ENCODE results near the gene ITM2B. TPM values are rescaled to one million over a fixed set of nuclear protein-coding genes. Genes with fewer than 3 reads are reported as not detected.

ITM2B gene
- total RNA-seq, 4 donors from 2014 or later = 107 to 209 (median 168) TPM

DNA sequence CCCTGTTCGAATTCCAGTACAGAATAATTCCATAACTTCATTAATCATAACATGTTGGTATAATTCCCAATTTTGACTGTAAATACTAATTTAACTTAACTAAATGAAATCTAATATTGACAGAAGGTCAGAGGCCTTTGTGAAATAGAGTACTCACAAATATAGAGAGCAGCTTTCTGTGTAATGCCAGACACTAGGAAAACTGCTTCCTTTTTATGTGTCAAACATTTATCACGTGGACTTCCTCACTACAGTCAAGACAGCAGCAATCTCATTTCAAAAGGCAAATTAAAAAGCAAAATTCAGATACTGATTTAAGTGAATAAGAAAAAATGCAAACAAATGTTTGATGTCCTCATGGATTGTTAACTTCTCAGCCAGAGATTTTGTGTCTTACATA lies 13.1 kb downstream of the ITM2B start:
- Histone ChIP-seq H3K9me3 (no peaks in the 10 kb centered on the region), H3K4me1 (peaks cover 54 to 60% of the 10 kb centered on the region in 2 donors), H3K27ac (no peak overlapping the region), H3K36me3 (no peaks in the 10 kb centered on the region), H3K4me3 (no peak overlapping the region), H3K27me3 (no peaks in the 10 kb centered on the region)
- in situ Hi-C loops (cut with MboI; ENCODE audit: low sequenced_read_pairs in 4 of 4) = no loop called here
- intact Hi-C loops (cut with DNase I; ENCODE audit: low total_unique reads) = no loop called here
- TF ChIP-seq CTCF (IDR thresholded peaks at IDR 0.05 in 4 of 5, conservative IDR thresholded peaks at IDR 0.05 in 1 of 5) (no peak), POLR2A (IDR thresholded peaks at IDR 0.05) (no peak)
- no peak for ATAC-seq
- no peak for DNase-seq

DNA sequence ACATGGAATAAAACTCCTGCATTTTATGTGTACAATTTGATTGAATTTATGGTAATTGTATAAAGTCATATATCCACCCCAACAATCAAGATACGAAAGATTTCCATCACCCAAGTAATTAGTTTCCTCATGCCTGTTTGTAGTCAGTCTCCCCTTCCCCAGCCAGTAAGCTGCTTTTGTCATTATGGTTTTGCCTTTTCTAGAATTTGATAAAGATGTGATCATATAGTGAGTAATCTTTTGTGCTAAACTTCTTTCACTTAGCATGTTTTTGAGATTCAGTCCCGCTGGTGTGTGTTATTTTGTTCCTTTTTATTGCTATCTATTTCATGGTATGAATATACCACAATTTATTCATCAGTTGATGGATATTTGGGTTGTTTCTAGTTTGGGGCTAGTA lies 16.0 kb downstream of the ITM2B start:
- Histone ChIP-seq H3K27me3 (no peaks in the 10 kb centered on the region), H3K9me3 (no peaks in the 10 kb centered on the region), H3K4me1 (peaks cover 58 to 60% of the 10 kb centered on the region in 2 donors), H3K27ac (no peak overlapping the region), H3K4me3 (no peak overlapping the region), H3K36me3 (peaks cover 0 to 2% of the 10 kb centered on the region in 2 donors)
- ATAC-seq = no peak
- no peak for DNase-seq
- in situ Hi-C loops (cut with MboI; ENCODE audit: low sequenced_read_pairs in 4 of 4) = no loop called here
- intact Hi-C loops (cut with DNase I; ENCODE audit: low total_unique reads) = no loop called here
- TF ChIP-seq CTCF (IDR thresholded peaks at IDR 0.05 in 4 of 5, conservative IDR thresholded peaks at IDR 0.05 in 1 of 5) (no peak), POLR2A (IDR thresholded peaks at IDR 0.05) (no peak)

DNA sequence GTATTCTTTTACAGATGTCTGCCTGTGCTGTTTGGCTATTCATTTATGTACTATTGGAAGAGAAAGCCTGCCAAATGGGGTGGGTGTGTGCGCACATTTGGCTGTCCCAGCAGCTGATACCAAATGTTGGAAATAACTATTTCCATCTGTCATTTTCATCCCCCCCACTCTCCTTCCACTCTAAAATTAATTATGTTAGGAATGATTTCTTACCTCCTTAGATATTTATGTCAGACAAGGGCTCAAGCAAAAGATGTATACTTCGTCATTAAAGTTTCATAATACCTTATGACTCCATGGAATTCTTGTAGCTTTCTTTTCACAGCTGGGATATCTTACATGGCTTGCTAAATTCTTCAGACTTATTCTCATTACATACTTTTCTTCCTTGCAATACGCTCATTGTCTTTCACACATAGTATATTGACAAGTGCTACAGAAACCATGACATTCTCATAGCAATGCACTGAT lies 18.6 kb downstream of the ITM2B start:
- intact Hi-C loops (cut with DNase I; ENCODE audit: low total_unique reads) (no loop called here), in situ Hi-C loops (cut with MboI; ENCODE audit: low sequenced_read_pairs in 4 of 4) (no loop called here)
- H3K27me3 ChIP-seq = no peaks in the 10 kb centered on the region
- peak overlapping the region; percentile 2 to 36 (median 24) for H3K27ac ChIP-seq
- H3K4me3 ChIP-seq = no peak overlapping the region
- ATAC-seq (no peak), DNase-seq (no peak)
- H3K9me3 ChIP-seq = no peaks in the 10 kb centered on the region
- H3K4me1 ChIP-seq = peaks cover 36 to 41% of the 10 kb centered on the region in 2 donors
- H3K36me3 ChIP-seq = peaks cover 0 to 28% of the 10 kb centered on the region in 2 donors
- TF ChIP-seq POLR2A (IDR thresholded peaks at IDR 0.05) = no peak
- no peak for TF ChIP-seq CTCF (IDR thresholded peaks at IDR 0.05 in 4 of 5, conservative IDR thresholded peaks at IDR 0.05 in 1 of 5)

DNA sequence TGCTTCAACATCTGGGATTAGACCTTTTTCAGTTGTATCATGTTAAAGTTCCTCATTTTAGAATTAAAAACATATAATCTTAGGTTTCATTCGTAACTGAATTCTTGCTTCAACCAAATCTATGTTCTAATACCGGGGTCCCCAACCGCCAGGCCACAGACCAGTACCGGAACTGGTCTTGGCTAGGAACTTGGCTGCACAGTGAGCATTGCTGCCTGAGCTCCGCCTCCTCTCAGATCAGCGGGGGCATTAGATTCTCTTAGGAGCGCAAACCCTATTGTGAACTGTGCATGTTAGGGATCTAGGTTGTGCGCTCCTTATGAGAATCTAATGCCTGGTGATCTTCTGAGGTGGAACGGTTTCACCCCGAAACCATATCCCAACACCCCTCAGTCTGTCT lies 19.2 kb downstream of the ITM2B start:
- ATAC-seq = no peak
- no peaks in the 10 kb centered on the region for H3K9me3 ChIP-seq
- TF ChIP-seq POLR2A (IDR thresholded peaks at IDR 0.05) (no peak), CTCF (IDR thresholded peaks at IDR 0.05 in 4 of 5, conservative IDR thresholded peaks at IDR 0.05 in 1 of 5) (no peak)
- H3K27me3 ChIP-seq = no peaks in the 10 kb centered on the region
- no peak for DNase-seq
- peaks cover 32 to 36% of the 10 kb centered on the region in 2 donors for H3K4me1 ChIP-seq
- in situ Hi-C loops (cut with MboI; ENCODE audit: low sequenced_read_pairs in 4 of 4) = no loop called here
- no peak overlapping the region for H3K4me3 ChIP-seq
- H3K36me3 ChIP-seq = peaks cover 0 to 33% of the 10 kb centered on the region in 2 donors
- intact Hi-C loops (cut with DNase I; ENCODE audit: low total_unique reads) = no loop called here
- peak overlapping the region; percentile 2 to 36 (median 24) for H3K27ac ChIP-seq

DNA sequence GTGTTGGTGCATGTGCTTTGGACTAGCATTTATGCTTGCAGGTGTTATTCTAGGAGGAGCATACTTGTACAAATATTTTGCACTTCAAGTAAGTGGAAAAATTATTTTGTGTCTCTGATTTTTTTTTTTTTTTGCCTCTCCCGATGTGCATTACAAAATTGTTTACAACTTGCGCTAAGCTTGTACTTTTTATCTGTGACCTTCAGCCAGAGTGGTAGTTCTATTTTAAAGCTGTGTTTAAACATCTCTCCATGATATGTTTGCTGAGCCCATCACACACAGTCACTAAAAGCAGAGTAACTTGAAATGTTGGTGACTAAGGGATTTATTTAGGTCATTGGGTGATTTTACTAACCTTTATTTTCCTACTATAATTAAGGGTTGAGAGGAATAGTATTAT lies 20.8 kb downstream of the ITM2B start:
- no peak for TF ChIP-seq CTCF (IDR thresholded peaks at IDR 0.05 in 4 of 5, conservative IDR thresholded peaks at IDR 0.05 in 1 of 5)
- TF ChIP-seq POLR2A (IDR thresholded peaks at IDR 0.05) = no peak
- H3K36me3 ChIP-seq = peaks cover 0 to 48% of the 10 kb centered on the region in 2 donors
- H3K27ac ChIP-seq = peak overlapping the region in 2 of 4 donors; percentile 8 to 20
- H3K4me3 ChIP-seq = no peak overlapping the region
- in situ Hi-C loops (cut with MboI; ENCODE audit: low sequenced_read_pairs in 4 of 4) (no loop called here), intact Hi-C loops (cut with DNase I; ENCODE audit: low total_unique reads) (no loop called here)
- no peak for ATAC-seq
- H3K4me1 ChIP-seq = peaks cover 24 to 30% of the 10 kb centered on the region in 2 donors
- no peak for DNase-seq
- H3K9me3 ChIP-seq = no peaks in the 10 kb centered on the region
- no peaks in the 10 kb centered on the region for H3K27me3 ChIP-seq
